COLO668 (cell line): ENCODE data around the gene PIWIL4.
"Not testable (repeated sequence)": the region's sequence is repeated elsewhere in the genome, so short reads cannot be mapped to it uniquely, and the experiment has no call there.

ENCODE experiments used
- DNase-seq: peaks from one replicate; lab custom pipeline; 2025; ENCODE audit not compliant: unreplicated experiment; lab: John Stamatoyannopoulos, UW

The PIWIL4 gene

DNA sequence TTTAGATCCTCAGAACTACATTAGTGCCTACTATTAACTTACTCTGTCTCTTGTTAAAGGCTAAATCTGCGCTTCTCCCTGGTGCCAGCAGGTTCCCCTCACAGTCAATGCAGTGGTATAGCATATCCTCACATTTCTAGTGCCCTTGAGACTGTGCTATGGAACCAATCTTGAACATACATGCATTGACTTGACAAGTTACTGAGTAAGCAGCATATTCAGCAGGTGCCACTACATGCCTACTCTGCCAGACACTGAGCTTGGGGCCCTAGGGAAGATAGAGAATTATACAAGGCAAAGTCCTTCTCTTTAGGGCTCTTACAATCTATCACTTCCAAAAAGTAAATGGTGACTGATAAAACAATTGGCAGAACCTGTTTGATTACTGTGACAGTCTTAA lies 20.3 kb upstream of the PIWIL4 start:
- peak; percentile 5 for DNase-seq

DNA sequence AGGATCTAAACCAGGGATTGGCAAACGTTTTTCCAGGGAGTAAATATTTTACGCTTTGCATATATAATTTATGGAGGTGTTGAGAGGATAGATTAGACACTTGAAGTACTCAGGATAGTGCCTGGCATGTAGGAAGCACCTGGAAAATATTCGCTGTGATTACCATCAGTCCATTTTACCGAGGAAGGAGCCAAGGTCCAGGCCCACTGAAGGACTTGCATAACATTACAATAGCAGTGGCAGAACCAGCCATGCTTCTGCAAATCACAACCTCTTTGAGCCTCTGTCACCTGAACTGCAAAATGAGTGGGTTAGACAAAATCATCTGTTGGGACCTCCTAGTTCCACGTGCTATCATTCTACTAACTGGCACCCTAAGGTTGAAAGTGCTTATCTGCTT lies 18.0 kb upstream of the PIWIL4 start:
- no peak for DNase-seq

DNA sequence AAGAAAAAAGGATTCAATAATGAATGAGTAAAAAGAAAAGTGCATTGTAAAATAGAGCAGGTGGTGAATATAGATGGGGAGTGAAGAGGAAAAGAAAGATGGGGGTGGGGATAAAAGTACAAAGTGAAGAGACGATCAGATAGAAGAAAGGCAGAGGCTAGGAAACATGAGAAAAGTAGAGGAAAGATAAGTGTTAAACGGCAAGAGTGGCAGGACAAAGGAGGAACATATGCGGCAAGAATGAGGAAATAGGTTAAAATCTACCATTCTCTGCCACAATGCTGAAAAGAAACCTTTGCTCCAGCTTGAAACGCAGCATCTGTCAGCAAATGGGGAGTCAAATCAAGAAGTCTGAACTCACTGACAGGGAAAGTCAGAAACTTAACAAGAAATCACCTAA lies 16.7 kb upstream of the PIWIL4 start:
- no peak for DNase-seq

DNA sequence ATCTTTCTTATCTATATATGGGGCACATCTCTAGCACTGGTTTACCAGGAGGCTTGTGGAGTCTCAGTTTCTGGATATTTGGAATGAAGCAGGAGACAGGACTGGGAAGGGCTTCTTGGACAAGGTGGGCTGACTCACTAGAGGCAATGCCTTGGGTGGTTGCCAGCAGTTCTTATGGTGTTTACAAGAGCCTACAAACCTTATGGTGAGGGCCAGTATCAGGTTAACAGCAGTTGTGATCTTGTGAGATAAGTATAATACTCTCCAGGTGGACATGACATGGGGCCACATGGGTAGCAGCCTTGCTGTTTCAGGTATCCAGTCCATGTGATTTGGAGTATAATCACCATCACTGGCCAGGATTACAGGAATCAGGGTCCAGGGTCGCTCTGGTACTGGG lies 13.2 kb upstream of the PIWIL4 start:
- no peak for DNase-seq

DNA sequence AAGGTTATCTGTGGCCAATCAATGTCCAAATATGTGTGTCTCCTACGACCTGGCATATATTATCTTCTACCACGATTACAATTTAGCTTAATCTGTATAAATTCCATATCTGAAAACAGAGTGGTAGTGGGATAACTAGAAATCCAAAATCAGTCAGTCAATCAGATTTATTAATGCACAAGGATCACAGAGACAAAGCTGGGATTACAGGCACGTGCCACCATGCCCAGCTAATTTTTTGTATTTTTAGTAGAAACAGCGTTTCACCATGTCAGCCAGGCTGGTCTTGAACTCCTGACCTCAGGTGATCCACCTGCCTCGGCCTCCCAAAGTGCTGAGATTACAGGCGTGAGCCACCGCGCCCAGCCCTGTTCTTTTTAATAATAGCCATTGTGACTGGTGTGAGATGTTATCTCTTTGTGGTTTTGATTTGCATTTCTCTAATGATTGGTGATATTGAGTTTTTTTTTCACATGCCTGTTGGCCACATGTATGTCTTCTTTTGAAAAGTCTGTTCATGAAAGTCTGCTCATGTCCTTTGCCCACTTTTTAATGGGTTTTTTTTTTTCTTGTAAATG lies 11.3 kb upstream of the PIWIL4 start:
- not testable (repeated sequence) for DNase-seq

DNA sequence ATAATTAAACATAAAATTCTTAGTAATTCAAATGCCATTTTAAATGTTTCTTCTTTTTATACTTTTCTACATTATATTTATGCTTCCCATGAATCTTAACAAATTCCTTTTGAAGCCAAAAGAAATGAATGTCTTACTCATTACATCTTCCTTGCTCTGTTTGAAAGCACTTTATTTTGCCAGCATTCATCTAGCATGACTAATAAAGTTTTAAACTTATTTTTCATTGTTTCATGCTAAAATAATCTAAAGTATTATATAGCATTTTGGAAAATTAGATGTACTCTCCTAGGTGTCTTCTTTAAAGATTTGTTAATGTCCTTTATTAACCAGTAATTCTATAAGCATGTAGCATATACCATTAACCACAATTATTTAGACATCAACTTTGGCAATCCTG lies 9.7 kb upstream of the PIWIL4 start:
- no peak for DNase-seq

DNA sequence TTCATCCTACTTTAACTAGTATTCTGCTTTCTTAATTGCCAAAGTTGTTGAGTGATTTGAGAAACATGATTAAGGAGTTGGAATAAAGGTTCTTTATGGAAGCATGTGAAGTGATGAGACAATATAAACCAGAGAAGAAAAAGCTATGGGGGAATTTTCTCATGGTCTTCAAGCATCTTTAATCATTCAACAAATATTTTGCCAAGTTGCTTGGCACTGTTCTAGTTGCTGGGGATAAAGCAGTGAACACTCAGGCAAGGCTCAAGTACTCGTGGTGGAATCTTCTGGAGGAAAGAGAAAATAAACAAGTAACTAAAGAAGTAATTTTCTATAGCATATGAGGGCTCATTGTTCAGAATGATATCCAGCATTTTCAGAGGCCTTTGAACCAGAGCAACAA lies 9.2 kb upstream of the PIWIL4 start:
- no peak for DNase-seq

DNA sequence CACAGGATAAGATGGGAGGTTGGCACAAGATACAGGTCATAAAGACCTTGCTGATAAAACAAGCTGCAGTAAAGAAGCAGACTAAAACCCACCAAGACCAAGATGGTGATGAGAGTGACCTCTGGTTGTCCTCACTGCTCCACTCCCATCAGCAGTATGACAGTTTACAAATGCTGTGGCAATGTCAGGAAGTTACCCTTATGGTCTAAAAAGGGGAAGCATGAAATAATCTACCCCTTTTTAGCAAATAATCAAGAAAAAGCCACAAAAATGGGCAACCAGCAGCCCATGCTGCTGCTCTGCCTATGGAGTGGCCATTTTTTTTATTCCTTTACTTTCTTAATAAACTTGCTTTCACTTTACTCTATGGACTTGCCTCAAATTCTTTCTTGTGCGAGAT lies 8.7 kb upstream of the PIWIL4 start:
- no peak for DNase-seq

DNA sequence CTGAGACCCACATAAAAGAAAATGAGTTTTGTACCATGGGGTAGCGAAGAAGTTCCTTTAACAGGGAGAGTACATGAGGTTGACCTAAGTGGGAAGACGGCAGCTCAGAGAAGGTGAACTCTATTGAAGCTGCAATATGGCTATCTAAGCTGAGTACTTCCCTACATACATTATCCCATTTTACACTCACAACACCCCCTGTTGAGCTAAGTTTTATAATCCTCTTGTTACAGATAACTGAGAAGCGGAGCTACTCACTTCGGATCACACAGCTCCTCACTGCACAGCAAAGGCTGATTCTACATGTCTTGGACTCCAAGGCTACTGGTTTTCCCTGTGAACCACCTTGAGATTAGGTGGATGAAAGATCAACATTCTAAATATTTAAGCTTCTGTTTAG lies 8.2 kb upstream of the PIWIL4 start:
- no peak for DNase-seq

DNA sequence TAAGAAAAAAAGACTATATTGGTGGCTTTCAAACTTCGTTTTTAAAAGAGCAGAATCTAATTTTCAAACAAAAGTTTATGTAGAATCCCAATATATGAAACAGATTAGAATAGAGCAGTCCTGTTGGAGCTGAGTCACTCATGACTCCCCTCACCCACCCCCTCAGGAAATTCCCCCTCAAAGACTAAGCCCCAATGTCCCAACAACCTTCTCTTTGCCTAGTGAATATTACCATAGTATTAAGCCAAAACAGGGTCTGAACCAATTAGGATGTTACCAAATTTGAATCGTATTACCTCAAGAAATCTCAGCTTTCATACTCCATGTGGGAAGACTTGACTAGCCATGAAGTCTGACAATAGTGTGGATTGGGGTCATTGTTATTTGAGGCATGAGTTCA lies 7.8 kb upstream of the PIWIL4 start:
- DNase-seq, result no peak

DNA sequence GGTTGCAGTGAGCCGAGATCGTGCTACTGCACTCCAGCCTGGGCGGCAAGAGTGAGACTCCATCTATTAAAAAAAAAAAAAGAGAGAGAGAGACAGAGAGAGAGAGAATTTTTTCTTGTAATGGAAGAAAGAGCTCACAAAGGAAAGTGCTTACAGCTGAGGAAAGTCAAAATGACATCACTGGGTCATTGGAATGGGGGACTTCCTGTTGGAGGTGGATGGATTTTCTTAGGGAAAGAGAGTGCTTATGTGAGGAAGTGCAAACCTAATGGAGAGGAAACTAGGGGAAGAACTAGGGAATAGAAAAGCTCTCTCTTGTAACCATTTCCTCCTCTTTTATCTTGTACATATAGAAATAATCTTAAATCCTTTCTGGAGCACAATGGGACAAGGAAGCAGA lies 6.3 kb upstream of the PIWIL4 start:
- no peak for DNase-seq

DNA sequence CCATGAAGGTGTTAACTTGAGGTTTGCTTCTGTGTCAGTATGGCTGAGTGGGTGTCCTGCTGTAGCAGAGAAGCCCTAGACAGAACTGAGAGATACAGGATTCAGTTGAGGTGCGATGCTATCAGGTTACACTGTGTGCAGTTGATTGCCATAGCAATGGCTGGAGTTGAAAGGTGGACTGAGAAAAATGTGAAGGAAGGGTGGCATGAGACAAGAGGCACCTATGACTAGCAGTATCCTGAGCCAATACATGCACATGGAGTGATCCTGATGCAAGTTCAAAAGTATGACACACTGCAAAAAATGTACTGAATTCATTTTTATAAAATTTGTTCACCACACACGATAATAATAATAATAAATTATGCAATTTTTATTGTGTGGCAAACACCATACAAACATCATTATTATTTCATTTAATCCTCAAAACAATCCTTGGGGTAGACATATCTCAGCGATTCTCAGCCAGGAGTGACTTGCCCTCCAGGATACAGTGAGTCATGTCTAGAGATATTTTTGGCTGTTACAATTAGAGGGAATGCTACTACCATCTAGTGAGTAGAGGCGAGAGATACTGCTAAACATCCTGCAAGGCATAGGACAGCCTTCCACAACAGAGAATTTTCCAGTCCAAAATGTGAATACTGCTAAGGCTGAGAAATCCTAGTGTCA lies 3.9 kb upstream of the PIWIL4 start:
- no peak for DNase-seq

DNA sequence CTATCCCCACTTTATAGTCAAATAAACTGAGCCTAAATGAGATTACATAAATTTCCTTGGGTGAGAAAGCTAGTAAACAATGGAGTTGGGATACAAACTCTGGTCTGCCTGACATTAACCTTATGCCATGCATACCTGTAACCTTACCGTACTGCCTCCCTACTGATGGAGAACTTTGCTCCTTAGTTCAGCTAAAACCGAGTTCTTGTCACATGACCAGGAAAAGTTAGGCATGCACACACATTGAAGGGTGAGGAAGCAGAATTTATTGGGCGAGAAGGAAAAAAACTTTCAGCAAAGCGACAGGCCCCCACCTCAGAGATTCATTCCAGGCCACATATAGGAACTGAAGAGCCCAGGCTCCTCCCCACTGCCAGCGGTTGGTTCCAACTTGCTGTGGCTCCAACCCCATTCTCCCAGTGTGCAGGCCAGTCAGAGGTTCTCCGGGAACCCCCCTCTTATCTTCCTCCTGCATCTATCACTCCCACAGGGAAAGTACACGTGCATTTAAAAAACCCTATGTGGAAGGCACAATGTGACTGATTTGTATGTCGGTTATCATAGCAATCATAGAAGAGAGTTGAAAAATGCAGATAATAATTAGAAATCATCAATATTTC lies 3.2 kb upstream of the PIWIL4 start:
- DNase-seq, result no peak

DNA sequence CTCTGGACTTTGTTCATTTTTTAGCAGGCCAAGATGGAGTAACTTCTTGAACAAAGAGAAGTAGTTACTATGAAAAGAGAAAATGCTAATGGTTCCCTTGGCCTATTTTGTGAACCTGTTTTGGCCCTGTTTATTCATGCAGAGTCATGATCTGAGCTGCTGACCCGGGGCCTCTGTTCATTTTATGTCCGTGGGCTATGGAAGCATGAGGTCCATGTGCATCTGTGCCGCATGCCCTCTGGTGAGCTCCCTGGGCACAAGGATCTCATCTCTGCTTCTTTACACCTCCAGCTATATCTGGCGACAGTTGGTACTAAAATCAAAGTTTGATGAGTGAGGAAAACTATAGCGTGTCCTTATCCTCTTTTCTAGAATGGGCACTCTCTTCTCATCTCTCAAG lies 1.0 kb downstream of the PIWIL4 start:
- DNase-seq, result no peak

DNA sequence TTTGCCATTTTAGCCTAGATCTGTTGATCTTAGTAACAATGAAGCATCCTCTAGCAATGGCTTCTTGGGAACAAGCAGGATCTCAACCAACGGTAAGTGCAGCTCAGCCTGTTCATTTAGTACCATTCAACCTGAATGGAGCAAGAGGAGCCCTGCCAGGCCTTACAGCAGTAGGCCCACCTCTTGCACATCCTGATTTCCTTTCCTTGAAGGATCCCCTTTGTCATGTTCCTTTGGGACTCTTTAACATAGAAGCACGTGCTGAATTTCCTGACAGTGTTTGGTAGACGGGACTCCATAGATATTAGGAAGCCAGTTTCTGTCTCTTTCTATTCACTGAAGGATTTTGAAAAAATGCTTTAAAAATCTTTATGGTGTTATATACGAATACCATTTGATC lies 1.5 kb downstream of the PIWIL4 start:
- no peak for DNase-seq

DNA sequence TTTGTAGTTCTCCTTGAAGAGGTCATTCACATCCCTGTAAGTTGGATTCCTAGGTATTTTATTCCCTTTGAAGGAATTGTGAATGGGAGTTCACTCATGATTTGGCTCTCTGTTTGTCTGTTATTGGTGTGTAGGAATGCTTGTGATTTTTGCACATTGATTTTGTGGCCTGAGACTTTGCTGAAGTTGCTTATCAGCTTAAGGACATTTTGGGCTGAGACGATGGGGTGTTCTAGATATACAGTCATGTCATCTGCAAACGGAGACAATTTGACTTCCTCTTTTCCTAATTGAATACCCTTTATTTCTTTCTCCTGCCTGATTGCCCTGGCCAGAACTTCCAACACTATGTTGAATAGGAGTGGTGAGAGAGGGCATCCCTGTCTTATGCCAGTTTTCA lies 5.8 kb downstream of the PIWIL4 start:
- not testable (repeated sequence) for DNase-seq

DNA sequence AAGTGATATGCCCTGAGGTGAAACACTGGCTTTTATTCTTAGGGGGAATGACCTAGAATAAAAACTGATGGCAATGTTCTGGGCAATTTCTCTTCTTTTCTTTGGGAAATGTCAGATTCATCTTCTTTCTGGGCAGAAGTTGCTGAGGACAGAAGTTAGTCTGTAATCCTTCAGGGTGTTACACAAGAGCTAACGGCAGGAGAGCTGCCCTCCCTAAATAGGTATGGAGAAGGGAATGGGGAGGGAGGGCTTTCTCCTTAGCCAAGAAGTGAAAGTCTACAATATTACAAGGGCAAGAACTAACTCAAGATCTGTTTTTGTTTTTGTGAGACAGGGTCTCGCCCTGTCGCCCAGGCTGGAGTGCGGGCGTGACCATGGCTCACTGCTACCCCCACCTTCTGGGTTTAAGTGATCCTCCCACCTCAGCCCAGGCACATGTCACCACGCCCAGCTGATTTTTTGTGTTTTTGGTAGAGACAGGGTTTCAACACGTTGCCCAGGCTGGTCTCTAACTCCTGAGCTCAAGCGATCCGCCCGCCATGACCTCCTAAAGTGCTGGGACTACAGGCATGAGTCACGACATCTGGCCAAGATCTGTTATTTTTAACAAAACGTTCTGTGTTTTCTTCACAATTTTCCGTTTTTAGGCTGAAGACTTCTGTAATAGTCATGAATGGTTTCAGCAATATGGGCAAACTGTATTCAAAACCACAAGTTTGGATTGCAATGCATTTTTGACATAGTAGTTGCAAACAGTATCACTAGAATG lies 7.2 kb downstream of the PIWIL4 start:
- DNase-seq, result no peak

DNA sequence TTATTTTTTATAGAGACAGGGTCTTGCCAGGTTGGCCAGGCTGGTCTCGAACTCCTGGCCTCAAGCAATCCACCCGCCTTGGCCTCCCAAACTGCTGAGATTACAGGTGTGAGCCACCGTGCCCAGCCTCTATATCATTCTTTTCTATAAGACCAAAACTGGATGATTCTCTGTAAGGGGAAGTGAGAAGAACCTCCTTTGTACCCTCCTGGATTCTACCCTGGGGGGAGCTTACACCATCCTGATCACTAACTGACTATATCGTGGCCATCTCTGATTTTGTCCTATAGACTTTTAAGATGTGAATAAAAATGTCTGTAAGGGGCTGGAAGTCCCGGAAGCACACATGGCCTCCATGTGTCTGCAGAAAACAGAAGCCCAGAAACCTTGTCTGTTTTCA lies 9.1 kb downstream of the PIWIL4 start:
- no peak for DNase-seq

DNA sequence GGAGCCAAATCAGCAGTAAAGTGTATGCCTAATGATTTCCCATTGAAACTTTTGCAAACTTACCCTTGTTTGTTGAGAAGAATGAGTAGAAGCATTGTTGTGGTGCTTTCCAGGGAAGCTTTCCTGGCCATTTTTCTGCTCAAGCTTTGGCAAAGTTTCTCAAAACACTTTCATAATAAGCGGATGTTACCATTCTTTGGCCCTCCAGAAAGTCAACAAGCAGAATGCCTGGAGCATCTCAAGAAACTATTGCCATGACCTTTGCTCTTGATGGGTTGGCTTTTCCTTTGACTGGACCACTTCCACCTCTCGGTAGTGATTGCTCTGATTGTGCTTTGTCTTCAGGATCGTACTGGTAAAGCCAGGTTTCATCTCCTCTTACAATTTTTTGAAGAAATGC lies 10.7 kb downstream of the PIWIL4 start:
- DNase-seq, result no peak

DNA sequence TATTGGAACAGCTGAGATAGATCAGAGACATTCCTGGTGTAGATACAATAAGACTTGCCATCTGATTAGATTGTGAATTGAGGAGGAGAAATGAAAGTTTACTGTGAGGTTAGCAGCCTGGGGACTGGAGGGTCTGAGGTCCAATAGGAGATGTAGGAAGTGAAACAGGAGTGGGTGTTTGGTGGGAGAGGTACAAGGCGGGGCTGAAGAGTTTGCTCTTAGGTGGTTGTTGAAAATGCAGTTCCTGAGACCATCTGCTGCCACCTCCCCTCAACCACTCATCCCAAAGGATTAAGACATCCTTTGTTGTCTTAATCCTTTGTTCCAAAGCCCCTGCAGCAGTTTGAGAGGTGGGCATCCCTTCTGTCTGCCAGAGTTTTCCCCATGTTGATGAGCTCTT lies 14.8 kb downstream of the PIWIL4 start:
- DNase-seq, result no peak

DNA sequence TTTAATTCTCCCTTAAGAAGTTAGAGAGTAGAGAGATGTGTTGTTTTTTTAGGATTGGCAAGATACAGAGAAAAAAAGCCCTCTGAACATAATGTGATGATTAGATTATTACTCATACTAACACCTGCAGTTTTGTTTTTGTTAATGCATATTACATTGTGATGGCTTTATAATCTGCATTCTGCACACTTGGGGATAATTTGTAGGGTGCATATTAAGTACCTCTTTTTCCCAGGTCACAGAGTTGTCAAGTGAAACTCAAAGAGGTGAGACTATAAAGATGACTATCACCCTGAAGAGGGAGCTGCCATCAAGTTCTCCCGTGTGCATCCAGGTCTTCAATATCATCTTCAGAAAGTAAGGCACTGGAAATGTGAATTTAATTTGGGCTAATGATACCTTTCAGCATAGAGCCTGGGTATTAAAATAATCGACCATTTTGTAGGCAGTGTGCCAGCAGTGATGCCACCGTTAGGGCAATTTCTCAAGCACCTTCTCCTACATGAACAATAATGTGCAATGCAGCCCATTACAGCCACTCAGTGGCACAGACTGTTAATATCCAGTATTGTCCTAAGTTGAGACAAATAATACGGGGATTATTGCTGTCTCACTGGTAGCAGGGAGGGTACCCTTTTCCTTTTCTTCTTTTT lies 16.2 kb downstream of the PIWIL4 start:
- DNase-seq, result no peak
